B cell (primary cell): ENCODE measurements around the gene SMIM7.

Experiments
- CTCF ChIP-seq: fragments of 200-600 bp; IDR thresholded peaks from one replicate; pipeline ENCODE4 v1.8.0; 2022; ENCODE audit warnings: antibody characterized with exemption, mild to moderate bottlenecking
- EZH2 ChIP-seq: IDR thresholded peaks from 2 replicates; pipeline ENCODE4 v1.6.1; 2012; ENCODE audit warnings: borderline replicate concordance, low read depth, mild to moderate bottlenecking, moderate library complexity, low read length; ENCODE audit not compliant: insufficient read depth, poor library complexity, severe bottlenecking

GRCh38 chr19:16611121-16611520 is 48.8 kb downstream of the SMIM7 start:
- TF ChIP-seq CTCF, result no peak
- no peak for TF ChIP-seq EZH2
